GM12874 (cell line): ENCODE data around the gene VENTX.

Source experiments
- TF ChIP-seq, protein P1 (sequence below): IDR thresholded peaks from 2 replicates; pipeline ENCODE4 v1.5.1; 2011; ENCODE audit warnings: low read depth, mild to moderate bottlenecking, control low read depth, low read length, moderate library complexity; ENCODE audit not compliant: insufficient read depth

VENTX gene

DNA sequence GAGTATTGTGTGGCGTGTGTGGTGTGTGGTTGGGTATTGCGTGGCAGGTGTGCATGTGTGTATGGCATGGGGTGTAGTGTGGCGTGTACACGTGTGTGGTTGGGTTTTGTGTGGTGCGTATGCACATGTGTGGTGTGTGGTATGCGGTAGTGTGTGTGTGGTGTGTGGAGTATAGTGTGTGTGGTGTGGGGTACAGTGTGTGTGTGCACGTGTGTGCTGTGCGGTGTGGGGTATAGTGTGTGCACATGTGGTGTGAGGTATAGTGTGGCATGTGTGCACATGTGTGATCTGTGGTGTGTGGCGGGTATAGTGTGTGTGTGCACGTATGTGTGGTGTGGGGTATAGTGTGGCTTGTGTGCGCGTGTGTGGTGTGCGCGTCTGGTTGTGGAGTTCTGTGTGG lies 28.5 kb upstream of the VENTX start:
- TF ChIP-seq, protein P1, sequence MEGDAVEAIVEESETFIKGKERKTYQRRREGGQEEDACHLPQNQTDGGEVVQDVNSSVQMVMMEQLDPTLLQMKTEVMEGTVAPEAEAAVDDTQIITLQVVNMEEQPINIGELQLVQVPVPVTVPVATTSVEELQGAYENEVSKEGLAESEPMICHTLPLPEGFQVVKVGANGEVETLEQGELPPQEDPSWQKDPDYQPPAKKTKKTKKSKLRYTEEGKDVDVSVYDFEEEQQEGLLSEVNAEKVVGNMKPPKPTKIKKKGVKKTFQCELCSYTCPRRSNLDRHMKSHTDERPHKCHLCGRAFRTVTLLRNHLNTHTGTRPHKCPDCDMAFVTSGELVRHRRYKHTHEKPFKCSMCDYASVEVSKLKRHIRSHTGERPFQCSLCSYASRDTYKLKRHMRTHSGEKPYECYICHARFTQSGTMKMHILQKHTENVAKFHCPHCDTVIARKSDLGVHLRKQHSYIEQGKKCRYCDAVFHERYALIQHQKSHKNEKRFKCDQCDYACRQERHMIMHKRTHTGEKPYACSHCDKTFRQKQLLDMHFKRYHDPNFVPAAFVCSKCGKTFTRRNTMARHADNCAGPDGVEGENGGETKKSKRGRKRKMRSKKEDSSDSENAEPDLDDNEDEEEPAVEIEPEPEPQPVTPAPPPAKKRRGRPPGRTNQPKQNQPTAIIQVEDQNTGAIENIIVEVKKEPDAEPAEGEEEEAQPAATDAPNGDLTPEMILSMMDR, result no peak

GRCh38 chr10:133209641-133210040 lies 28.0 kb upstream of the VENTX start:
- TF ChIP-seq, protein P1, result no peak

GRCh38 chr10:133210398-133211140 lies 27.1 kb upstream of the VENTX start:
- TF ChIP-seq, protein P1, result no peak

- TF ChIP-seq, protein P1, result no peak
Observed at GRCh38 chr10:133211141-133211830, 26.4 kb upstream of the VENTX start.

DNA sequence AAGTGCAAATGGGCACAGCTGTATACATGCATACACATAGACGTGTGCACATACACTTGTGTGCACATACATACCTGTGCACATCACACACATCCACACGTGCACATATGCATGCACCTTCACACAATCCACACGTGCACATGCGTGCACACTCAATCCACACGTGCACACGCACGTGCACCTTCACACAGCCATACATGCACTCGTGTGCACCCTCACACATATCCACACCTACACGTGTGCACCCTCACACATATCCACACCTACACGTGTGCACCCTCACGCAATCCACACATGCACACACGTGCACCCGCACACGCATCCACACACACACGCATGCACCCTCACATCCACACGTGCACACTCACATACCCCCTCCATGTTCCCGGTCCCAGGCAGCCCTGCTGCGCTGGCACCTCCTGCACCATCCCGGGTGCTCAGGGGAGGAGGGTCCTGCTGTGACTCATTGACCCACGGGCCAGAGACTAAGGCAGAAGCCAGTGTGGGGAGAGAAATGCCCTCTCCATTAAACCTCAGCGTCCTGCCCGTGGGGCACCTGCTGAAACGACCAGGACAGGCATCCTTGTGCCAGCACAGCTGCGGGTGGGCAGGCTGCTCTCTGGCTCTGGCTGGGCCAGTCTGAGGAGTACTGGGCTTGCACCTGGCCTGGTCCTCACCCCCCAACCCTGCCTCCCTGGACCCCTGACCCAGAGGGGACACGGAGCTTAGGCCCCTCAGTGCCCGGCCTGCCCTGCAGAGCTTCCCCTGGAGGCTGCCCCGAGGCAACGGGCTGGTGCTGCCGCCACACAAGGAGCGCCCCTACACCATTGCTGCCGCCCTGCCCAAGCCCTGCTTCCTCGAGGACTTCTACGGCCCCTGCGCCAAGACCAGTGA lies 25.4 kb upstream of the VENTX start:
- TF ChIP-seq, protein P1, result no peak

GRCh38 chr10:133212853-133213494 lies 24.7 kb upstream of the VENTX start:
- TF ChIP-seq, protein P1, result no peak
